Ovary (tissue), 9 donors: ENCODE results near the gene CAMSAP1. TPM values are rescaled to one million over a fixed set of nuclear protein-coding genes. Genes with fewer than 3 reads are reported as not detected.
"Not testable (repeated sequence)": the region's sequence is repeated elsewhere in the genome, so short reads cannot be mapped to it uniquely, and the experiment has no call there.

Source experiments
- DNase-seq, 5 donors: peaks; one replicate each; pipeline ENCODE4 v3.0.0-alpha.2; 2019 to 2020
- H3K27ac ChIP-seq, 2 donors: fragments of 200-600 bp; one replicate each; pipeline versions ENCODE4 v1.5.1 to v1.8.0; 2019 to 2022
- H3K27me3 ChIP-seq: fragments of 200-600 bp; one replicate; pipeline ENCODE4 v1.8.0; 2022
- H3K36me3 ChIP-seq: fragments of 200-600 bp; sonication (generic); one replicate; pipeline ENCODE4 v1.5.1; 2019
- H3K4me1 ChIP-seq: one replicate; pipeline ENCODE4 v1.8.1; 2013; ENCODE audit warnings: mild to moderate bottlenecking, moderate library complexity; ENCODE audit not compliant: insufficient read depth
- H3K4me3 ChIP-seq: fragments of 200-600 bp; sonication (generic); one replicate; pipeline ENCODE4 v1.5.1; 2017
- H3K9me3 ChIP-seq, 2 donors: fragments of 200-600 bp in 1 of 2; sonication (generic) in 1 of 2; one replicate each; pipeline versions ENCODE4 v1.5.1 to v1.8.1; 2013 to 2019; ENCODE audit warnings: mild to moderate bottlenecking in 1 of 2, moderate library complexity in 1 of 2
- CTCF ChIP-seq, 3 donors: fragments of 450-650 bp in 2 of 3; fragments of 200-600 bp in 1 of 3; IDR thresholded peaks; one replicate each; pipeline versions ENCODE4 v1.5.1 to v1.8.0; 2016 to 2022; ENCODE audit warnings: antibody characterized with exemption in 3 of 3, mild to moderate bottlenecking in 1 of 3
- EP300 ChIP-seq: sonication (generic); formaldehyde crosslinking; IDR thresholded peaks from one replicate; pipeline ENCODE4 v1.6.1; 2017; ENCODE audit warnings: antibody characterized with exemption
- POLR2A ChIP-seq: fragments of 450-650 bp; IDR thresholded peaks from one replicate; pipeline ENCODE4 v1.6.1; 2017; ENCODE audit warnings: antibody characterized with exemption, mild to moderate bottlenecking, moderate library complexity
- WGBS, 3 donors: extraction: QIAGEN DNeasy Blood & Tissue Kit in 1 of 3; methylation state at CpG; one replicate each; pipeline versions ENCODE4 v1.1.5 to v1.1.7; 2013 to 2017; 5-methylcytosine and 5-hydroxymethylcytosine counted together
- intact Hi-C, 4 donors: fragments of 100-400 bp; cut with DNase I; formaldehyde crosslinking; loops; one replicate each; pipeline versions ENCODE4 v1.11.0 to v1.15.1; 2022 to 2023
- polyA plus RNA-seq, 2 donors: library from polyadenylated mRNA; stranded (reverse); fragments of 200-250 nt in 1 of 2; fragments of 350-450 nt in 1 of 2; fragmentation: Illumina TruSeq in 1 of 2; extraction: RNeasy Lipid Tissue Mini Kit (QIAGEN cat#74804) in 1 of 2; gene quantifications; one replicate each; pipeline ENCODE4 v1.2.3, GENCODE V29; 2013 to 2014
- total RNA-seq, 7 donors: library from RNA; depleted of rRNA in 2 of 7; stranded (reverse); fragments of >200 nt in 2 of 7; fragmentation: NEBNext Ultra II Directional in 3 of 7; extraction: Animal tissue kit (Norgen Biotek cat#: 25700) in 3 of 7; gene quantifications; one replicate each; pipeline versions ENCODE4 v1.1.0 to v1.2.4, GENCODE V29; 2016 to 2023
- donor health status: DM: no; HTN: no; CAD: no; lungs with moderate emphysema.
- donor health status: DM: no; HTN: no; CAD: no.
- donor health status: Bipolar disorder and iron deficiency.
- donor health status: DM: yes; HTN: yes; CAD: no.
- donor health status: DM: no; HTN: no; CAD: no.
- donor health status: DM: yes; HTN: yes; CAD: no.

Gene CAMSAP1
- total and polyA plus RNA-seq, 9 donors = 9.4 to 62.6 (median 38.0) TPM

GRCh38 chr9:135946392-135946994 lies 39.1 kb upstream of the CAMSAP1 start:
- Histone ChIP-seq H3K27ac (no peak overlapping the region), H3K36me3 (no peaks in the 10 kb centered on the region), H3K9me3 (no peaks in the 10 kb centered on the region), H3K27me3 (no peaks in the 10 kb centered on the region), H3K4me3 (no peak overlapping the region), H3K4me1 (no peaks in the 10 kb centered on the region)
- WGBS, 3 donors = 89 to 96% (median 93%) methylated on average over 14 of the region's 14 CpGs
- TF ChIP-seq CTCF (IDR thresholded peaks at IDR 0.05) (no peak), EP300 (no peak), POLR2A (no peak)
- no peak for DNase-seq
- intact Hi-C loops = no loop called here

- intact Hi-C loops = no loop called here
- DNase-seq = no peak
- H3K9me3 ChIP-seq = no peaks in the 10 kb centered on the region
- H3K4me3 ChIP-seq = no peak overlapping the region
- TF ChIP-seq CTCF (IDR thresholded peaks at IDR 0.05) (no peak), POLR2A (no peak), EP300 (no peak)
- WGBS, 3 donors = 90 to 96% (median 94%) methylated on average over 18 of the region's 18 CpGs
- H3K4me1 ChIP-seq = no peaks in the 10 kb centered on the region
- H3K27me3 ChIP-seq = no peaks in the 10 kb centered on the region
- H3K36me3 ChIP-seq = no peaks in the 10 kb centered on the region
- no peak overlapping the region for H3K27ac ChIP-seq
Observed at GRCh38 chr9:135945969-135946368, 38.6 kb upstream of the CAMSAP1 start.

GRCh38 chr9:135944444-135945252 lies 37.3 kb upstream of the CAMSAP1 start:
- no peak for DNase-seq
- 80 to 88% (median 86%) methylated on average over 36 of the region's 36 CpGs for WGBS, 3 donors
- no peak for TF ChIP-seq POLR2A
- no peak for TF ChIP-seq CTCF (IDR thresholded peaks at IDR 0.05)
- no peak for TF ChIP-seq EP300
- H3K4me3 ChIP-seq = no peak overlapping the region
- H3K27me3 ChIP-seq = no peaks in the 10 kb centered on the region
- no peaks in the 10 kb centered on the region for H3K9me3 ChIP-seq
- H3K4me1 ChIP-seq = no peaks in the 10 kb centered on the region
- H3K36me3 ChIP-seq = no peaks in the 10 kb centered on the region
- intact Hi-C loops = no loop called here
- no peak overlapping the region for H3K27ac ChIP-seq

GRCh38 chr9:135943604-135944003 lies 36.3 kb upstream of the CAMSAP1 start:
- WGBS, 3 donors = 92 to 96% (median 94%) methylated on average over 6 of the region's 6 CpGs
- H3K36me3 ChIP-seq, intact Hi-C loops, H3K27ac ChIP-seq, DNase-seq, H3K4me1 ChIP-seq, H3K4me3 ChIP-seq, H3K9me3 ChIP-seq, H3K27me3 ChIP-seq: not testable (repeated sequence)
